ENCODE results near the gene UGP2.

The UGP2 gene

DNA sequence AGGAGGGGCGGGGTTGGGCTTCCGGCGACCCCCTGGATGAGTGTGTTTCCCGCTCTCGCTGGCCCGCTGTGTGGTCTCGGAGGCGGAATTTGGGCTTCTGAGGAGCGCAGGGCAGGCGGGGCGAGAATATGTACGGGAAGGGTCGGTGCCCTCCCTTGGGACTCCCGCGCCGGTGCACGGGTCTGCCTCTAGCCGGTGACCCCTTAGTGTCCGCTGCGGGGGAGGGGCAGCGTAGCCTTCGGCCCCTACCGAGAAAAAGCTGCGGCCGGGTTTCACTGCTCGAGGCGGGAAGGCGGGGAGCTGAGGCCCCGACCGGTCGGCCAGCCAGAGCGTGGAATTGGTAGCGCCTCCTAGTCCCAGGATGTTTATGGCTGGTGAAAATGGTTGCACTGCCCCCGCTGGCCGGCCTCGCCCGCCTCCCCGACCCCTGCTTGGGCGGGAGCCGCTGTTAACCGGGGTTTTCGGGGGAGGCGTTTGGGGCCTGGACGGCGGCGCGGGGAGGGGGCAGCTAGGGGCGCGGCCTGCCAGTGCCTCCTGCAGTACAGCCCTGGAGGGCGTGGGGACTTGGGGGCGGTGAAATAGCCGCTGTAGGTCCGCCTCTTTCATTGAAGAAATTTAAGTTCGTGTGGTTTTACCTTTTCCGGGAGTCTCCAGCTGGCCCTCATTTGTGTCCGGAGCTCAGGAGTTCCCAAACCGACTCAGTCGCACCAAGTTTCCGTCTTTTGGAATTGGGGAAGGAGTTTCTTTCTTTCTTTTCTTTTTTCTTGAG, at the start of gene UGP2 (continued):
- TF ChIP-seq ZNF510 (tag by site-specific recombination; IDR thresholded peaks at IDR 0.05; ENCODE audit: insufficient replicate concordance) (no peak), ZNF292 (tag by site-specific recombination; IDR thresholded peaks at IDR 0.05; ENCODE audit: borderline replicate concordance, low read depth) (no peak), ZNF529 (tag by site-specific recombination; IDR thresholded peaks at IDR 0.05; ENCODE audit: insufficient replicate concordance) (no peak), ZBTB48 (tag by site-specific recombination; IDR thresholded peaks at IDR 0.05) (no peak), MEIS1 (CRISPR knock-in tag; IDR thresholded peaks at IDR 0.05; ENCODE audit: borderline replicate concordance) (no peak), ZNF747 (tag by site-specific recombination; IDR thresholded peaks at IDR 0.05) (no peak), ZSCAN30 (tag by site-specific recombination; IDR thresholded peaks at IDR 0.05) (peak; percentile 24; the same call in 1 of the 2 replicates), PRDM4 (tag by site-specific recombination; IDR thresholded peaks at IDR 0.05) (peak; percentile 3; the same call in 1 of the 2 replicates), ZNF121 (tag by site-specific recombination; IDR thresholded peaks at IDR 0.05) (no peak), ZNF341 (tag by site-specific recombination; IDR thresholded peaks at IDR 0.05; ENCODE audit: low read depth) (peak; percentile 80), ZNF155 (tag by site-specific recombination; IDR thresholded peaks at IDR 0.05) (no peak), KLF16 (tag by site-specific recombination; IDR thresholded peaks at IDR 0.05) (peak; percentile 85), ZBTB7A (tag by site-specific recombination; IDR thresholded peaks at IDR 0.05; ENCODE audit: low read depth) (no peak), CTCF (tag by site-specific recombination; IDR thresholded peaks at IDR 0.05) (peak; percentile 85), ZXDB (tag by site-specific recombination; IDR thresholded peaks at IDR 0.05) (peak; percentile 9; the same call in 1 of the 2 replicates), ZNF148 (tag by site-specific recombination; IDR thresholded peaks at IDR 0.05; ENCODE audit: borderline replicate concordance) (no peak), ZNF600 (tag by site-specific recombination; IDR thresholded peaks at IDR 0.05) (no peak), SP2 (tag by site-specific recombination; IDR thresholded peaks at IDR 0.05) (peak; percentile 78), ZNF138 (tag by site-specific recombination; IDR thresholded peaks at IDR 0.05; ENCODE audit: borderline replicate concordance) (no peak), KLF7 (tag by site-specific recombination; IDR thresholded peaks at IDR 0.05; ENCODE audit: borderline replicate concordance) (no peak), MYNN (tag by site-specific recombination; IDR thresholded peaks at IDR 0.05; ENCODE audit: borderline replicate concordance) (no peak), GLI4 (tag by site-specific recombination; IDR thresholded peaks at IDR 0.05) (peak; percentile 32; the same call in 1 of the 2 replicates), EGR2 (tag by site-specific recombination; IDR thresholded peaks at IDR 0.05; ENCODE audit: low read depth) (peak; percentile 74), ZNF473 (tag by site-specific recombination; IDR thresholded peaks at IDR 0.05) (no peak), ZNF324 (tag by site-specific recombination; IDR thresholded peaks at IDR 0.05) (no peak; the same call in 1 of the 2 replicates), HOXD13 (CRISPR knock-in tag; IDR thresholded peaks at IDR 0.05; ENCODE audit: borderline replicate concordance) (no peak), ZNF404 (tag by site-specific recombination; IDR thresholded peaks at IDR 0.05) (no peak), GLIS2 (tag by site-specific recombination; IDR thresholded peaks at IDR 0.05) (peak; percentile 97), ZNF362 (tag by site-specific recombination; IDR thresholded peaks at IDR 0.05) (no peak)
- TF ChIP-seq, protein P1, sequence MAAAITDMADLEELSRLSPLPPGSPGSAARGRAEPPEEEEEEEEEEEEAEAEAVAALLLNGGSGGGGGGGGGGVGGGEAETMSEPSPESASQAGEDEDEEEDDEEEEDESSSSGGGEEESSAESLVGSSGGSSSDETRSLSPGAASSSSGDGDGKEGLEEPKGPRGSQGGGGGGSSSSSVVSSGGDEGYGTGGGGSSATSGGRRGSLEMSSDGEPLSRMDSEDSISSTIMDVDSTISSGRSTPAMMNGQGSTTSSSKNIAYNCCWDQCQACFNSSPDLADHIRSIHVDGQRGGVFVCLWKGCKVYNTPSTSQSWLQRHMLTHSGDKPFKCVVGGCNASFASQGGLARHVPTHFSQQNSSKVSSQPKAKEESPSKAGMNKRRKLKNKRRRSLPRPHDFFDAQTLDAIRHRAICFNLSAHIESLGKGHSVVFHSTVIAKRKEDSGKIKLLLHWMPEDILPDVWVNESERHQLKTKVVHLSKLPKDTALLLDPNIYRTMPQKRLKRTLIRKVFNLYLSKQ (tag by site-specific recombination; IDR thresholded peaks at IDR 0.05; ENCODE audit: borderline replicate concordance), result no peak
- TF ChIP-seq, protein P2, sequence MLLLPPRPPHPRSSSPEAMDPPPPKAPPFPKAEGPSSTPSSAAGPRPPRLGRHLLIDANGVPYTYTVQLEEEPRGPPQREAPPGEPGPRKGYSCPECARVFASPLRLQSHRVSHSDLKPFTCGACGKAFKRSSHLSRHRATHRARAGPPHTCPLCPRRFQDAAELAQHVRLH (tag by site-specific recombination; IDR thresholded peaks at IDR 0.05), result no peak
